Fibroblast of the conjunctiva (primary cell): Measurements from ENCODE around the gene TGIF2.
A peak's percentile ranks its signal among the peaks of the same experiment; 100 is the strongest.
"Not testable (repeated sequence)": the region's sequence is repeated elsewhere in the genome, so short reads cannot be mapped to it uniquely, and the experiment has no call there.

Source experiments
- DNase-seq: peaks from one replicate; pipeline ENCODE4 v3.0.0-alpha.2; 2010; ENCODE audit warnings: low read depth

TGIF2 gene

GRCh38 chr20:36579996-36580545, 6.7 kb downstream of the TGIF2 start:
- DNase-seq: no peak

GRCh38 chr20:36582322-36582721, 8.9 kb downstream of the TGIF2 start:
- DNase-seq: no peak

GRCh38 chr20:36582821-36583220, 9.4 kb downstream of the TGIF2 start:
- DNase-seq: no peak

GRCh38 chr20:36584018-36584481, 10.7 kb downstream of the TGIF2 start:
- DNase-seq: no peak

- no peak for DNase-seq
These were observed 12.2 kb downstream of the TGIF2 start for GRCh38 chr20:36585410-36586125.

- DNase-seq: no peak
These were observed 14.1 kb downstream of the TGIF2 start for GRCh38 chr20:36587388-36588070.

- no peak for DNase-seq
These were observed 17.9 kb downstream of the TGIF2 start for GRCh38 chr20:36591281-36591680.

- DNase-seq: no peak
These were observed 18.7 kb downstream of the TGIF2 start for GRCh38 chr20:36591854-36592641.

GRCh38 chr20:36593347-36593929, 20.0 kb downstream of the TGIF2 start:
- no peak for DNase-seq

GRCh38 chr20:36599912-36600345, 26.5 kb downstream of the TGIF2 start:
- DNase-seq: no peak

- no peak for DNase-seq
These were observed 28.1 kb downstream of the TGIF2 start for GRCh38 chr20:36601540-36601939.

- DNase-seq: no peak
These were observed 31.6 kb downstream of the TGIF2 start for GRCh38 chr20:36604952-36605398.

GRCh38 chr20:36605399-36606157, 32.2 kb downstream of the TGIF2 start, which contains the start of gene RAB5IF:
Gene RAB5IF (plus strand): TSS chr20:36605779. CDS start chr20:36605952, 173 bp downstream.
- DNase-seq: peak; percentile 98

- DNase-seq: no peak
These were observed 33.0 kb downstream of the TGIF2 start for GRCh38 chr20:36606158-36607066.

- DNase-seq: no peak
These were observed 34.4 kb downstream of the TGIF2 start for GRCh38 chr20:36607586-36608387.

GRCh38 chr20:36608388-36608728, 35.0 kb downstream of the TGIF2 start:
- not testable (repeated sequence) for DNase-seq

- DNase-seq: no peak
These were observed 38.2 kb downstream of the TGIF2 start for GRCh38 chr20:36611625-36612024.

GRCh38 chr20:36613974-36614373, 40.6 kb downstream of the TGIF2 start:
- DNase-seq: no peak
